Endodermal cell (in vitro differentiated cells): ENCODE results near the gene C1orf94. TPM values are rescaled to one million over a fixed set of nuclear protein-coding genes. Genes with fewer than 3 reads are reported as not detected.
A peak's percentile ranks its signal among the peaks of the same experiment; 100 is the strongest.

Experiments
- DNase-seq: peaks from one replicate; pipeline ENCODE4 v3.0.0-alpha.2; 2017
- H3K27ac ChIP-seq: 2 replicates; pipeline ENCODE4 v1.5.1; 2013; ENCODE audit warnings: mild to moderate bottlenecking, low read depth, low read length, moderate library complexity
- H3K27me3 ChIP-seq: 2 replicates; pipeline ENCODE4 v1.6.1; 2013; ENCODE audit warnings: mild to moderate bottlenecking, low read length, moderate library complexity; ENCODE audit not compliant: insufficient read depth, control insufficient read depth, poor library complexity, severe bottlenecking
- H3K36me3 ChIP-seq: 2 replicates; pipeline ENCODE4 v1.7.0; 2013; ENCODE audit warnings: mild to moderate bottlenecking, low read length, moderate library complexity; ENCODE audit not compliant: control insufficient read depth, insufficient read depth
- H3K4me1 ChIP-seq: one replicate; pipeline ENCODE4 v1.7.0; 2013; ENCODE audit warnings: low read length; ENCODE audit not compliant: control insufficient read depth, insufficient read depth
- H3K4me3 ChIP-seq: 2 replicates; pipeline ENCODE4 v1.5.1; 2013; ENCODE audit warnings: mild to moderate bottlenecking, low read length, moderate library complexity
- H3K9ac ChIP-seq: 2 replicates; pipeline ENCODE4 v1.6.1; 2013; ENCODE audit warnings: mild to moderate bottlenecking, low read length, moderate library complexity; ENCODE audit not compliant: poor library complexity, severe bottlenecking; ENCODE audit errors: extremely low read depth
- H3K9me3 ChIP-seq: 2 replicates; pipeline ENCODE4 v1.6.1; 2013; ENCODE audit warnings: mild to moderate bottlenecking, low read length, moderate library complexity; ENCODE audit not compliant: control insufficient read depth
- H3K27ac Mint-ChIP-seq: 2 replicates; pipeline ENCODE4 v1.8.0; 2020; ENCODE audit warnings: mixed read lengths
- H3K27me3 Mint-ChIP-seq: 2 replicates; pipeline ENCODE4 v1.8.0; 2021; ENCODE audit warnings: mild to moderate bottlenecking, mixed read lengths; ENCODE audit not compliant: insufficient read depth
- H3K36me3 Mint-ChIP-seq: 2 replicates; pipeline ENCODE4 v1.8.0; 2020; ENCODE audit warnings: low read depth, mixed read lengths
- H3K4me1 Mint-ChIP-seq: 2 replicates; pipeline ENCODE4 v1.8.0; 2020; ENCODE audit warnings: mixed read lengths
- H3K4me3 Mint-ChIP-seq: 2 replicates; pipeline ENCODE4 v1.8.0; 2020; ENCODE audit warnings: mild to moderate bottlenecking, moderate library complexity, mixed read lengths
- H3K9me3 Mint-ChIP-seq: 2 replicates; pipeline ENCODE4 v1.8.0; 2020; ENCODE audit warnings: mild to moderate bottlenecking, mixed read lengths
- WGBS, 2 experiments: methylation state at CpG; one replicate each; pipeline versions ENCODE4 v1.1.5 to v1.1.7; 2013; ENCODE audit warnings: missing lambda C conversion rate in 2 of 2, mixed read lengths in 1 of 2; ENCODE audit not compliant: insufficient coverage in 1 of 2, insufficient read length in 1 of 2; 5-methylcytosine and 5-hydroxymethylcytosine counted together
- total RNA-seq, 2 donors: library from RNA; stranded (reverse); fragmentation: NEBNext Ultra II Directional in 1 of 2; extraction: Animal tissue kit (Norgen Biotek cat#: 25700) in 1 of 2; gene quantifications; 2 replicates in 1 of 2; 3 replicates in 1 of 2; pipeline ENCODE4 v1.2.1, GENCODE V29; 2021
- TF ChIP-seq, protein P1 (sequence below): fragments of 200-600 bp; sonication (generic); conservative IDR thresholded peaks from 2 replicates; pipeline ENCODE4 v1.5.0; 2021; ENCODE audit warnings: antibody characterized with exemption, mild to moderate bottlenecking

C1orf94 gene
- total RNA-seq, 2 donors from 2014 or later, result 0.15 to 0.29 TPM

DNA sequence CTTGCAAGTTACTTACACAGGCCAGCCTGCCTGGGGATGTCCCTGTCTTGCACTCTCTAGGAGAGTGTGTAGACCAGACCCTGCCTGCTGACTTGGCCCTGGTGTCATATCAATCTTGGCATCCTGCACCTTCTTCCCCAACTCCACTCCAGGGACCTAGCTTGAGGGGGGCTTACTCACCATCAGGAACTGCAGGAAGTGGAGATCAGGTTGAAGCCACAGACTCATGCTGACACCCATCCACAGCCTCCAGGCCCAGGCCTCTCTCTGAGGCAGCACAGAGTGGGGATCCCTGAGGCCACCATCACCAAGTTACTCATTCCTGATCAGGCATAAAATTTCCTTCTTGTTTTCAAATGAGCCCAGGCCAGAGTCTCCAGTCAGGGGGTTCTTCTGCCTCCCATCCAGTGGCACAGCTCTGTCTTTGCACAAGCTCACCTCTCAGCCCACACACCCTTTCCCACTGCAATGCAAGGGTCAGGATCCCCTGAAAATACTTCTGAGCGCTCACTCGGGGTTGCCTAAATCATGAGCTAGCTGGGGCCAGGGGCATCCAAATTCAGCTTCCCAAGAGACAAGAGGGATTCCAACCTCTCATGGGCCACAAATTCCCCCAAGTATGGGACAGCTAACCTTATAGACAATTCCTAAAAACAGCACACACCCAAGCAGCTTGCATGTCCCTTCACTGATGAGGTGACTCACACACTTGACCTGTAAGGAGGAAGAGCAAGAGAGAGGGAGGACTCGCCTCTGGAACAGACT, 45.1 kb upstream of the C1orf94 start:
- peaks cover 8% of the 10 kb centered on the region for H3K27me3 Mint-ChIP-seq
- TF ChIP-seq, protein P1, sequence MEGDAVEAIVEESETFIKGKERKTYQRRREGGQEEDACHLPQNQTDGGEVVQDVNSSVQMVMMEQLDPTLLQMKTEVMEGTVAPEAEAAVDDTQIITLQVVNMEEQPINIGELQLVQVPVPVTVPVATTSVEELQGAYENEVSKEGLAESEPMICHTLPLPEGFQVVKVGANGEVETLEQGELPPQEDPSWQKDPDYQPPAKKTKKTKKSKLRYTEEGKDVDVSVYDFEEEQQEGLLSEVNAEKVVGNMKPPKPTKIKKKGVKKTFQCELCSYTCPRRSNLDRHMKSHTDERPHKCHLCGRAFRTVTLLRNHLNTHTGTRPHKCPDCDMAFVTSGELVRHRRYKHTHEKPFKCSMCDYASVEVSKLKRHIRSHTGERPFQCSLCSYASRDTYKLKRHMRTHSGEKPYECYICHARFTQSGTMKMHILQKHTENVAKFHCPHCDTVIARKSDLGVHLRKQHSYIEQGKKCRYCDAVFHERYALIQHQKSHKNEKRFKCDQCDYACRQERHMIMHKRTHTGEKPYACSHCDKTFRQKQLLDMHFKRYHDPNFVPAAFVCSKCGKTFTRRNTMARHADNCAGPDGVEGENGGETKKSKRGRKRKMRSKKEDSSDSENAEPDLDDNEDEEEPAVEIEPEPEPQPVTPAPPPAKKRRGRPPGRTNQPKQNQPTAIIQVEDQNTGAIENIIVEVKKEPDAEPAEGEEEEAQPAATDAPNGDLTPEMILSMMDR, result no peak
- no peaks in the 10 kb centered on the region for H3K27me3 ChIP-seq
- DNase-seq, result peak; percentile 24
- no peak overlapping the region for H3K9ac ChIP-seq
- no peaks in the 10 kb centered on the region for H3K9me3 ChIP-seq
- H3K4me3 ChIP-seq, result no peak overlapping the region
- no peaks in the 10 kb centered on the region for H3K9me3 Mint-ChIP-seq
- no peaks in the 10 kb centered on the region for H3K36me3 ChIP-seq
- no peak overlapping the region for H3K27ac Mint-ChIP-seq
- H3K27ac ChIP-seq, result no peak overlapping the region
- H3K4me1 ChIP-seq, result no peaks in the 10 kb centered on the region
- H3K4me1 Mint-ChIP-seq, result no peaks in the 10 kb centered on the region
- 90 to 91% methylated on average over 3 of the region's 3 CpGs for WGBS, 2 experiments
- H3K4me3 Mint-ChIP-seq, result no peak overlapping the region
- H3K36me3 Mint-ChIP-seq, result no peaks in the 10 kb centered on the region

DNA sequence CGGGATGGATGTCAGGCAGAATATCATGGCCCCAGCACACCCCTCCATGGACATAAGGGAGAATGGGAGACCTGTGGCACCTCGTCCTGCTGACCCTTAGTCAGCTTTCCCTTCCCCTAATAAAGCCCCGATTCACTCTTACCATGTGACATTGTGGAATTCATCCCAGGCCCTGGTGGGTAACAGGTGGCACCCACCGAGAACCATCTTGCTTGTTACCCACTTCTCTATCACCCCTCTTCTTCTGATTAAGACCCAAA, 44.6 kb upstream of the C1orf94 start:
- H3K9me3 ChIP-seq, result no peaks in the 10 kb centered on the region
- peaks cover 8% of the 10 kb centered on the region for H3K27me3 Mint-ChIP-seq
- H3K4me3 ChIP-seq, result no peak overlapping the region
- H3K4me1 Mint-ChIP-seq, result no peaks in the 10 kb centered on the region
- no peaks in the 10 kb centered on the region for H3K27me3 ChIP-seq
- no peak overlapping the region for H3K9ac ChIP-seq
- no peak overlapping the region for H3K27ac ChIP-seq
- H3K4me1 ChIP-seq, result no peaks in the 10 kb centered on the region
- no peaks in the 10 kb centered on the region for H3K36me3 Mint-ChIP-seq
- H3K27ac Mint-ChIP-seq, result no peak overlapping the region
- WGBS, 2 experiments, result 98% methylated on average over 4 of the region's 4 CpGs; no CpG with 5 or more reads in 1 of the 2 experiments
- no peak overlapping the region for H3K4me3 Mint-ChIP-seq
- H3K36me3 ChIP-seq, result no peaks in the 10 kb centered on the region
- DNase-seq, result peak; percentile 10
- H3K9me3 Mint-ChIP-seq, result no peaks in the 10 kb centered on the region
- TF ChIP-seq, protein P1, result no peak

DNA sequence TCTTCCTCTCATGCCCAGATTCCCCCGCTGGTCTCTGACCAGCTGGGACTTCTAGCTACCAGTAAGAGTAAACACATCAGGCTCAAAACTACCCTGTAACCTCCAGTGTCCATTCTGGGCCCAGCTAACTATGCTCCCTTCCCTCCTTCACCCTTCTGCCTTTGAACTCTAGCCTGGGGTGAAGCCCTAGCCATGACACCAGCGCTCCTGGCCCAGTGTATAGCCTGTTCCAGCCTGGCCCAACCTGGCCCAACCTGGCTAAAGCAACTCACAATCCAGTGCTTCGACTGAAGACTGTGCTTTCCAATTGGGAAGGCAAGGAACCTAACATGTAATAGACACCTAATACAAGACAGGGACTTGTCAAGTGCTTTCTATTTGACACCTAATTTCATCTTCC, 39.3 kb upstream of the C1orf94 start:
- peaks cover 4% of the 10 kb centered on the region for H3K27me3 Mint-ChIP-seq
- H3K9ac ChIP-seq, result no peak overlapping the region
- H3K9me3 Mint-ChIP-seq, result no peaks in the 10 kb centered on the region
- H3K4me1 Mint-ChIP-seq, result no peaks in the 10 kb centered on the region
- no peak overlapping the region for H3K4me3 Mint-ChIP-seq
- no peak overlapping the region for H3K27ac ChIP-seq
- no peaks in the 10 kb centered on the region for H3K4me1 ChIP-seq
- no peaks in the 10 kb centered on the region for H3K27me3 ChIP-seq
- no peak overlapping the region for H3K27ac Mint-ChIP-seq
- H3K9me3 ChIP-seq, result no peaks in the 10 kb centered on the region
- no peaks in the 10 kb centered on the region for H3K36me3 Mint-ChIP-seq
- no peaks in the 10 kb centered on the region for H3K36me3 ChIP-seq
- DNase-seq, result peak; percentile 7
- no peak overlapping the region for H3K4me3 ChIP-seq
- 89 to 100% methylated on average over 1 to 3 of the region's 3 CpGs for WGBS, 2 experiments
- TF ChIP-seq, protein P1, result no peak
